Measurements from ENCODE around the gene GPR35. TPM values are rescaled to one million over a fixed set of nuclear protein-coding genes. Genes with fewer than 3 reads are reported as not detected.

GPR35 gene
- total RNA-seq, 1 donor from 2014 or later = 0.82 TPM

DNA sequence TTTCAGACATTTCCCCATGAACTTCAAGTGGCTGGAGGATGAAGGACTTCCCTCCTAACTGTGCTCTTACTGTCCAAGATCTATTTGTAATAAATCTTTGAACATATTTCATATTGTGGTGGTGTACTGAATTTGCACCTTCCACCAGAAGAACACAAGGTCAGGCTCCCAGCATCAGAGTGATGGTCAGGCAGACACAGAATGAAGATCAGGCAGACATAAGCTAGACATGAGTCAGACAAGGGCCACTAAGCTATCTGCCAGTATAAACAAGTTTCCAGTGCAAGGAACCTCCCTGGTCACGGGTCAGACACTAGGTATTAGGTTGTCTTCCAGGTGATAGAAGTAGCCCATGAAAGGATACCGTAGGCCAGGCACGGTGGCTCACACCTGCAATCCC is 37.4 kb downstream of the GPR35 start:
- H3K27ac ChIP-seq (ENCODE audit: low read depth, low read length) = no peak overlapping the region
- H3K9me3 ChIP-seq (ENCODE audit: insufficient read depth, low read depth, low read length) = peaks cover 2% of the 10 kb centered on the region
- H4K20me1 ChIP-seq (ENCODE audit: insufficient read depth, low read length) = no peaks in the 10 kb centered on the region
- no peak overlapping the region for H2AFZ ChIP-seq (ENCODE audit: low read depth, low read length)
- Mint-ChIP-seq H3K4me3 (ENCODE audit: unreplicated experiment) (no peak overlapping the region), H3K27ac (ENCODE audit: unreplicated experiment) (peak overlapping the region; percentile 42), H3K27me3 (ENCODE audit: low read depth, unreplicated experiment) (peaks cover 48% of the 10 kb centered on the region), H3K4me1 (ENCODE audit: low read depth, unreplicated experiment) (peaks cover 5% of the 10 kb centered on the region), H3K36me3 (ENCODE audit: low read depth, unreplicated experiment) (no peaks in the 10 kb centered on the region), H3K9me3 (ENCODE audit: unreplicated experiment) (peaks cover 6% of the 10 kb centered on the region)
- no peak overlapping the region for H3K9ac ChIP-seq (ENCODE audit: low read length)
- H3K4me3 ChIP-seq (ENCODE audit: insufficient read depth, low read depth, low read length) = no peak overlapping the region
- no peak overlapping the region for H3K4me2 ChIP-seq (ENCODE audit: low read length)
- no peak for FAIRE-seq
- H3K79me2 ChIP-seq (ENCODE audit: insufficient read depth, low read length) = no peaks in the 10 kb centered on the region
- peaks cover 16% of the 10 kb centered on the region for H3K27me3 ChIP-seq (ENCODE audit: insufficient read depth, low read length)
- H3K4me1 ChIP-seq (ENCODE audit: insufficient read depth, low read length) = no peaks in the 10 kb centered on the region
- TF ChIP-seq, protein P1, sequence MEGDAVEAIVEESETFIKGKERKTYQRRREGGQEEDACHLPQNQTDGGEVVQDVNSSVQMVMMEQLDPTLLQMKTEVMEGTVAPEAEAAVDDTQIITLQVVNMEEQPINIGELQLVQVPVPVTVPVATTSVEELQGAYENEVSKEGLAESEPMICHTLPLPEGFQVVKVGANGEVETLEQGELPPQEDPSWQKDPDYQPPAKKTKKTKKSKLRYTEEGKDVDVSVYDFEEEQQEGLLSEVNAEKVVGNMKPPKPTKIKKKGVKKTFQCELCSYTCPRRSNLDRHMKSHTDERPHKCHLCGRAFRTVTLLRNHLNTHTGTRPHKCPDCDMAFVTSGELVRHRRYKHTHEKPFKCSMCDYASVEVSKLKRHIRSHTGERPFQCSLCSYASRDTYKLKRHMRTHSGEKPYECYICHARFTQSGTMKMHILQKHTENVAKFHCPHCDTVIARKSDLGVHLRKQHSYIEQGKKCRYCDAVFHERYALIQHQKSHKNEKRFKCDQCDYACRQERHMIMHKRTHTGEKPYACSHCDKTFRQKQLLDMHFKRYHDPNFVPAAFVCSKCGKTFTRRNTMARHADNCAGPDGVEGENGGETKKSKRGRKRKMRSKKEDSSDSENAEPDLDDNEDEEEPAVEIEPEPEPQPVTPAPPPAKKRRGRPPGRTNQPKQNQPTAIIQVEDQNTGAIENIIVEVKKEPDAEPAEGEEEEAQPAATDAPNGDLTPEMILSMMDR (IDR thresholded peaks at IDR 0.05; ENCODE audit: insufficient read depth, low read depth, low read length) = no peak
- no peak for TF ChIP-seq EZH2 (IDR thresholded peaks at IDR 0.05; ENCODE audit: insufficient read depth, low read length)
- DNase-seq (ENCODE audit: low read depth) = no peak
- H3K36me3 ChIP-seq (ENCODE audit: insufficient read depth, low read length) = no peaks in the 10 kb centered on the region

DNA sequence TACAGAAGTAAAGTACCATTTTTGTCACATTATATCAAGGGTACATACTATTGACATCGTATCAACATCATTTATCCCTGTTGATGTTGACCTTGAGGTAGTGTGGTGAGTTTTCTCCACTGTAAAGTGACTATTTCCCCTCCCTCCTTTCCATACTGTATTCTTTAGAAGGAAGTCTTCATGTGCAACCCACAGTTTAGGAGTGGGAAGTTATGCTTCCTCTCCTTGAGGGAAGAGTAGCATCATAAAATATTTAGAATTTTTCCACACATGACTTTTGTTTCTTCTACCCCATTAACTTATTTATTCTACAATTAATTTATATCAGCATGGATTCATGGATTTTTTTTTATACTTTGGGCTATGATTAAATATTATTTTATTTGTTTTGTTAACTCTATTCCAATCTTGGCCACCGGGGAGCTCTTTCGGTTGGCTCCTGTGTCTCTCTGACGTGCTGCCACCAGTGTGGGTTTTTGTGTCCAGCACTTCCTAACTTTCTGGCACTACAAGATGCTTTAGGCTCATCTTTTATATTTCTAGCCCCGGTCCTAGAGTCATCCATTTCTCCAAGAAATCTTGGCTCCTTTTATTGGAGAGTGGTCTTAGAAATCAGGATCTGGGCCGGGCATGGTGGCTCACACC is 38.4 kb downstream of the GPR35 start:
- no peak for FAIRE-seq
- no peak overlapping the region for H3K4me3 ChIP-seq (ENCODE audit: insufficient read depth, low read depth, low read length)

DNA sequence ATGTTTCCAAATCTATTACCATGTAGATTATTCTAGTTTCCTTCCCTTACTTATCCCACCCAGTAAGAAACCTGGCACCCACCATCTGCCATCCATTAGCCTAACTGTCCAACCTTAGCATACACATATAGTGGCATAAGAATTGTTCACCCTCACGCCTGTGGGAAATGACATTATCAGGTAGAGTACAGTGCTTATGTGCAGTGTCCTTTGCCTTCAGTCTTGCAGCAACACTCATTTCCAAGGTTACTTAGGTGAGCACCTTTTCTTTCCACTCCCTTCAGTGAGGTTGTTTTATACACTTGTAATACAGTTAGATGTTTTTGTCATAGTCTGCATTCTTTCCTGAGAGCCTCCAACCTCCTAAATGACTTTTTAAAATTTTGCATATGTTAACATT is 39.3 kb downstream of the GPR35 start:
- Mint-ChIP-seq H3K9me3 (ENCODE audit: unreplicated experiment) (peaks cover 6% of the 10 kb centered on the region), H3K36me3 (ENCODE audit: low read depth, unreplicated experiment) (no peaks in the 10 kb centered on the region), H3K4me3 (ENCODE audit: unreplicated experiment) (no peak overlapping the region), H3K4me1 (ENCODE audit: low read depth, unreplicated experiment) (peaks cover 5% of the 10 kb centered on the region), H3K27me3 (ENCODE audit: low read depth, unreplicated experiment) (peaks cover 32% of the 10 kb centered on the region), H3K27ac (ENCODE audit: unreplicated experiment) (no peak overlapping the region)
- no peak overlapping the region for H2AFZ ChIP-seq (ENCODE audit: low read depth, low read length)
- no peak overlapping the region for H3K9ac ChIP-seq (ENCODE audit: low read length)
- no peak overlapping the region for H3K4me3 ChIP-seq (ENCODE audit: insufficient read depth, low read depth, low read length)
- FAIRE-seq (no peak), DNase-seq (ENCODE audit: low read depth) (no peak)
- no peak overlapping the region for H3K27ac ChIP-seq (ENCODE audit: low read depth, low read length)
- H4K20me1 ChIP-seq (ENCODE audit: insufficient read depth, low read length) = no peaks in the 10 kb centered on the region
- peaks cover 16% of the 10 kb centered on the region for H3K27me3 ChIP-seq (ENCODE audit: insufficient read depth, low read length)
- H3K79me2 ChIP-seq (ENCODE audit: insufficient read depth, low read length) = no peaks in the 10 kb centered on the region
- no peak for TF ChIP-seq EZH2 (IDR thresholded peaks at IDR 0.05; ENCODE audit: insufficient read depth, low read length)
- TF ChIP-seq, protein P1 (IDR thresholded peaks at IDR 0.05; ENCODE audit: insufficient read depth, low read depth, low read length) = no peak
- no peak overlapping the region for H3K4me2 ChIP-seq (ENCODE audit: low read length)
- H3K4me1 ChIP-seq (ENCODE audit: insufficient read depth, low read length) = no peaks in the 10 kb centered on the region
- H3K36me3 ChIP-seq (ENCODE audit: insufficient read depth, low read length) = no peaks in the 10 kb centered on the region
- H3K9me3 ChIP-seq (ENCODE audit: insufficient read depth, low read depth, low read length) = peaks cover 2% of the 10 kb centered on the region

More for the DNA sequence above, 38.4 kb downstream of the GPR35 start:
- Histone ChIP-seq H3K9me3 (ENCODE audit: insufficient read depth, low read depth, low read length) (peaks cover 2% of the 10 kb centered on the region), H3K27me3 (ENCODE audit: insufficient read depth, low read length) (peaks cover 16% of the 10 kb centered on the region), H3K4me2 (ENCODE audit: low read length) (no peak overlapping the region), H3K9ac (ENCODE audit: low read length) (no peak overlapping the region), H3K79me2 (ENCODE audit: insufficient read depth, low read length) (no peaks in the 10 kb centered on the region), H4K20me1 (ENCODE audit: insufficient read depth, low read length) (no peaks in the 10 kb centered on the region), H3K4me1 (ENCODE audit: insufficient read depth, low read length) (no peaks in the 10 kb centered on the region), H3K36me3 (ENCODE audit: insufficient read depth, low read length) (no peaks in the 10 kb centered on the region), H3K27ac (ENCODE audit: low read depth, low read length) (no peak overlapping the region), H2AFZ (ENCODE audit: low read depth, low read length) (no peak overlapping the region)
- TF ChIP-seq, protein P1 (IDR thresholded peaks at IDR 0.05; ENCODE audit: insufficient read depth, low read depth, low read length) = no peak
- no peak for TF ChIP-seq EZH2 (IDR thresholded peaks at IDR 0.05; ENCODE audit: insufficient read depth, low read length)
- no peaks in the 10 kb centered on the region for H3K36me3 Mint-ChIP-seq (ENCODE audit: low read depth, unreplicated experiment)
- no peak overlapping the region for H3K4me3 Mint-ChIP-seq (ENCODE audit: unreplicated experiment)
- H3K27ac Mint-ChIP-seq (ENCODE audit: unreplicated experiment) = no peak overlapping the region
- H3K9me3 Mint-ChIP-seq (ENCODE audit: unreplicated experiment) = peaks cover 6% of the 10 kb centered on the region
- H3K27me3 Mint-ChIP-seq (ENCODE audit: low read depth, unreplicated experiment) = peaks cover 39% of the 10 kb centered on the region
- peaks cover 5% of the 10 kb centered on the region for H3K4me1 Mint-ChIP-seq (ENCODE audit: low read depth, unreplicated experiment)
- no peak for DNase-seq (ENCODE audit: low read depth)
